HG02642 (cell line): ENCODE measurements around the gene VIP.
"Not testable (repeated sequence)": the region's sequence is repeated elsewhere in the genome, so short reads cannot be mapped to it uniquely, and the experiment has no call there.

Source experiments
- ATAC-seq: cut with Tn5 transposase; IDR thresholded peaks from one replicate; pipeline ENCODE4 v1.9.1; 2021; ENCODE audit warnings: mild to moderate bottlenecking; ENCODE audit not compliant: unreplicated experiment, poor library complexity

VIP gene

GRCh38 chr6:152750694-152751093 lies at the start of gene VIP:
Gene VIP, plus strand, starts transcription at chr6:152750797. Its CDS starts 1,381 bp downstream, at chr6:152752178.
- no peak for ATAC-seq

DNA sequence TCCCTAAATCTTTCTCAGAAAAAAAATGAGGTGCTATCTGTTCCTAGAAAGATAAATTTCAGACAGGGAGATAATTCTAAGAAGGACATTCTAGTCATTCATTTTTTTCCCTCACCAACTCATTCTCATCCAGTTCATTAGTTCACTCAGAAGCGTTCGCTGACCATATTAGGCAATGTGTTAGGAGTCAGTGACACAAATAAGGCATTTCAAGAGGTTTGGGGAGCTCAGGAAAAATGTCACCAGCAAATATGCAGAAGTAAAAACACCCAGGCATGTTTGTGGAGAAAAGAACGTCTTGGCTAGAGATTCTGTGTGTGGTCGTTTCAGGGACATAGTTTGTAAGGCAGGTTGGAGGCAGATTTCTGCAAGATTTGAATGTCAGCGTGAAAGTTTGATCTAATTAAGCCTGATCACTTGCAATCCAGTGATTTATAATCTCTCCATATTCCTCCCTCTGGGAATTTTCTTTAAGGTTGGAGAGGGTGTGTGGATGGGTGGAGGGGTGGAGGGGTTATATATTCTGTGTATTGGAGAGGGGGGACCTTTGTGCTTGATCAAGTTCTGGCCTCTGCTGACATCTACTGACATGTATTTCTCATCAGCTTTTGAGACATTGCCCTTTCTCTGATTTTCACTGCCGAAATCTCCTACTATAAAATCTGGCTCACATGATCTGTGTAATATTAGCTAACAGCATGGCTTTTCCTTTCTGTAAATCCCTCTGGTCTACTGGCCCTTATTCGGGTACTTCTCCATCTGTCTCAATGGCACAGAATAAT lies 49.3 kb upstream of the VIP start:
- no peak for ATAC-seq

DNA sequence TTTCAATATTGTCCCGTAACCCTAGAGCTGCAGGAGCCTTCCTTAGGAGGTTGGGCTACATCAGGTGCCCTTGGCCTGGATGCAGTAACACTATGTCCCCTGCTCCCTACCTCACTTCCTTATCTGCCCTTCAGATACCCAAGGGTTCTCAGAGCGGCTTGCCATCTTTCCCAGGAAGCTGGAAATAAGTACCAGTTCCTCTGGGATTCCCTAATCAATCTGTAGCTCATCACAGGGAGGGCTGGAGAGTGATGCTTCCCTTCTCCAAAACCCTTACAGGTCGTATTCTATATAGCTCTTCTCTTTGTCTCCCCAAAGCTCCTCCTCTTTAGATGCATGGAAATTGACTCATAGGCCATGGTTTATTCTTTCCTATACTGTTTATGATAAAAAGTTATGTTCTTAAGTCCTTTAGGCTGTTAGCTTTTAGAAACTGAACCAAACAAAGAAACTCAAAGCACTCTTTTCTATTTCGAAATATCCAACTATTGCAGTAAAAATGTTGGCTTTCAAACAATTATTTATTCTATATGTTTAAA lies 48.7 kb upstream of the VIP start:
- no peak for ATAC-seq

DNA sequence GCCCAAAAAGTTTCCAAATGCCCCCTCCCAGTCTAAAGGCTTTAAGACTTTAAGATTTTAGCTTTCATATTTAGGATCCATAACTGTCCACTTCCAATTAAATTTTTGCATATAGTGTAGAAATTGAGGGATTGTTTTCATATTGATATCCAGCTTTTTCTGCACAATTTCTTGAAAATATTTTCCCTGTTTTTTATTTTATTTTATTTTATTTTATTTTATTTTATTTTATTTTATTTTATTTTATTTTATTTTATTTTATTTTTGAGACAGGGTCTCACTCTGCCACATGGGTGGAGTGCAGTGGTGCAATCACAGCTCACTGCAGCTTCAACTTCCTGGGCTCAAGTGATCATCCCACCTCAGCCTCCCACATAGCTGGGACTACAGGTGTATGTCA lies 46.8 kb upstream of the VIP start:
- not testable (repeated sequence) for ATAC-seq

- ATAC-seq: no peak
Observed at GRCh38 chr6:152705327-152705726, 45.3 kb upstream of the VIP start.

DNA sequence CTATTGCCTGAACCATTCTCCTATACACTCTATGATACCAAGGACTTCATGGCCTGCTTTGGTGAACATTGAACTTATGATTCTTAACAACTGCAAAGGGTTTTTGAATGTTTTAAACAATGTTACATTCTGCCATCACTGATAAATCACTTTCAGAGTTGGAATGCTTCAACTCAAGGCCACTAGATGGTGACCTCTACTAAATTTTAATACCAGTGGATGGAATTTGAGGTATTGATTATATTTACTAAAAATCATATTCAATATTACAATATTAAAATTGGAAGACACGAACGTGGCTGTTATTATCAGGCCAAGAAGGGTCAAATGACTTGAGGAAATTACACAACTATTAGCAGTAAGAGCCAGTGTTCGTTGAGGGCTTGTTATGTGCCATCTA lies 34.3 kb upstream of the VIP start:
- ATAC-seq: no peak

DNA sequence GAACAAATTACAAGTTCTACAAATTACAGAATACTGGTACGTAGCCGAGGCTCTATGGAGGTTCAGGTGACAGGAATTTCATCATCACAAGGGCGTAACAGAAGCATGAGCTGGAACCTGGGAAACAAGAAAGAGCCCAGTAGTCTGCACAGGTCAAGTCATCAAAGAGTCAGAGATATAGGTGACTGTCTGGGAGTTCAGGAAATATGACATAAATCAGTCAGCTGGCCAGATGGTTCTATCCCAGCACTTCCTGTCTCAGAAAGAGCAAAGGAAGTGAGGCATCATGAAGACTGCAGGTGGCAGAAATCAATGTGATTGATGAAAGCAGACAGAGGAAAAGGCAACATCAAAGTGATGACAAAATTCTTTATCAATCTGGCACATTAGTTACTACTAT lies 29.6 kb upstream of the VIP start:
- ATAC-seq: no peak

GRCh38 chr6:152721956-152722355 lies 28.6 kb upstream of the VIP start:
- no peak for ATAC-seq

GRCh38 chr6:152723398-152723797 lies 27.2 kb upstream of the VIP start:
- ATAC-seq: no peak

DNA sequence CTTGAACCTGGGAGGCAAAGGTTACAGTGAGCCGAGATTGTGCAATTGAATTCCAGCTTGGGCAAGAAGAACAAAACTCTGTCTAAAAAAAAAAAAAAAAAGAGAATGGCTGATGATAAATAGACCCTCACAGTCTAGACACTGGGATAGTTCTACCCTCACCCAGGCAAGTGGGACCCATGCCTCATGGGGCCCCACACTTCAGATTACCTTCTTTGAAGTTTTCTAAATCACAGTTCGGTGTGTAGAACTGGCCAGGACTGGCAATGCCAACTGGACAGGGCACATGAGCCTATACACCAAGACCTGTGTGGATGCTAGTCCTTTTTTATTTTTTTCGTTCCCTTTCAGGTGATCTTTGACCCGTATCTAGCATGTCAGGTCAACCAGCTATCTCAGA lies 24.3 kb upstream of the VIP start:
- ATAC-seq: no peak

GRCh38 chr6:152727507-152727906 lies 23.1 kb upstream of the VIP start:
- no peak for ATAC-seq

GRCh38 chr6:152734630-152735029 lies 16.0 kb upstream of the VIP start:
- no peak for ATAC-seq

- no peak for ATAC-seq
Observed at GRCh38 chr6:152736687-152737273, 13.8 kb upstream of the VIP start.

DNA sequence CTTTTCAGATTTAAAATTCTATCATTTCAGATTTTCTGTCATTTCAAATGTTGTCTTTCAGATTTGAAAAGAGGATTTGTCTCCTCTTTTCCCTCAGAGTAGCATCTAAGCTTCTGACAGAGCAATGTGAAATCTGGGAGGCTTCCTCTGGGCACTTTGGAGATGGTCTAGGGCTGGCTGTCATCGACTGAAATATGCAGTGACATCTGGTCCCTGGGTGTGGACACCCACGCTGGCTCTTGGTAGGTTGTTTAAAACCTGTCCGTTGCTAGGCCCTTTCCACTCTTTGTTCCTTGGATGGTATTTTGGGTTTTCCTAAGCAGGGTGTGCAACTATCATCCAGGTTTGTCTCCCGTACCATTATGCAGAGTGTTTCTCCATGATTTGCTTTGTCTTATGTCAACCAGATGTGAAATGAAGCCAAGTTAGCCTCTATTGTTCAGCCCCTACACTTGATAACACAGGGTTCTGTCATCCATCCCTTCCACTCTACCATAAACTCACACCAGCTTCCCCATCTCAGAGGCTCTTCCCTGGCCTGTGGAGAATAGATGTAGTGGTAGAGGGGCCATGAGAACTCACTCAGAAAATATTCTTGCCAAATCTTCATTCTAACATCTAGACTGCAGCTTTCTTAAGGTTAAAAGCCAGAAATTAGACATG lies 5.0 kb upstream of the VIP start:
- ATAC-seq: no peak

DNA sequence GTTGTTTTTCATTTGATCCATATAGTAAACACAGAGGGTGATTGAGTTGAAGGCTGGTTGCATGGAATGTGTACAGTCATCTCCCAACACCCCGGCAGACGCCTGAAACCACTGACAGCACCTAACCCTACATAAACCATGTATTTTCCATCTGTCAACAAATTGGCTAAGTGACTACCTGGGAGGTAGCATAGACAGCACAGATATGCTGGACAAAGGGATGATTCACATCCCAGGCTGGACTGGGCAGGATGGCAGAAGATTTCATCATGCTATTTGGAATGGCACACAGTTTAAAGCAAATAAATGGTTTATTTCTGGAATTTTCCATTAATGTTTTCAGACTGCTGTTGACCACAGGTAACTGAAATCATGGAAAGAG lies 4.4 kb upstream of the VIP start:
- no peak for ATAC-seq

GRCh38 chr6:152748843-152749242 lies 1.8 kb upstream of the VIP start:
- ATAC-seq: no peak

GRCh38 chr6:152749336-152749735 lies 1.3 kb upstream of the VIP start:
- ATAC-seq: no peak

DNA sequence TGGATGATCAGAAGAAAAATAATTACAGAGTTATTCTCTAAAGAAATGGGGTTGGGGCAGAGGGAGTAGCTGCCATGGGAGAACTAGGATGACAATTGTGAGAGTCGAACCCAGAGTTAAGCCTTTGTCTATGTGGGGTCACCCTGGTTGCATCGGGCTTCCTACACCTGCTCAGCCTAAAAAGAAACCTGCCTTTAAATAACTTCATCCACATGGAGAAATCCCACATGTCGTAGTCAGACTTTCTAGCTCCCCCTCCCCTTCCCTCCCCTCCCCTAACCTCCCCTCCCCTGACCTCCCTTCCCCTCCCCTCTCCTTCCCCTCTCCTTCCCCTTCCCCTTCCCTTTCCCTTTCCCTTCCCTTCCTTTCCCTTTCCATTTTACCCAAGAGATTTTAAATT lies 14.7 kb downstream of the VIP start:
- ATAC-seq: no peak

- no peak for ATAC-seq
Observed at GRCh38 chr6:152769159-152769558, 18.6 kb downstream of the VIP start.

GRCh38 chr6:152769993-152770392 lies 19.4 kb downstream of the VIP start:
- ATAC-seq: no peak

DNA sequence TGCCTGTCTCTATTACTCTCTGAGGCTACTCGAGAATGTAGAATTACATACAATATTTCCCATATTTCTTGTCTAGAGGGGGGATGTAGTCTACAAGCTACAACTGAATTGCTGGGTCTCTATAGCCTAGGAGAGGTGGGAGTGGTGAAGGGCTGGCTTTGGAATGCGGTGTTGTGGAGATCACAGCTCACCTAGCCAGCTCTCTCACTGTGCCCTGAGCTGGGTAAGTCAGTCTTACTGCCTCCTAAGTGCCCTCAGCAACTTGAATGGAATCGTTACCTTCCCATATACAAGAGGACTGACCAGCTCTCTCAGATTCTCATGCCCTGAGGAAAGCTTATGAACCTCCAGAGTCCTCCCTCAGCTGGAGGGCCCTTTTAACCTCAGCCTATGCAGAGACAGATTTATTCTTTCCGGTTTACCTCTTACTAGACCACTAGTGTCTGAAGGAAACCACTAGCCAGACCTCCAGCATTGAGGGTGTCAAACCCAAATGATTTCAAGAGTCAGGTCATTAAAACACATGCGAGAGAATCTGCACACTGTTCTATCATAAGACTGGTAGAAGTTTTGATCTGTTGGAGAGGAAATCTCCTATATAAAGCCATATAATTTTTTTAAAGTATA lies 20.6 kb downstream of the VIP start:
- no peak for ATAC-seq
